Hematopoietic multipotent progenitor cell treated with erythropoietin and hydrocortisone succinate and interleukin-3 and kit ligand, for 4 days (in vitro differentiated cells): ENCODE data around the gene SH3BGRL.
A peak's percentile ranks its signal among the peaks of the same experiment; 100 is the strongest.

Experiments used
- DNase-seq: peaks from one replicate; pipeline ENCODE4 v3.0.0-alpha.2; 2015

The SH3BGRL gene

DNA sequence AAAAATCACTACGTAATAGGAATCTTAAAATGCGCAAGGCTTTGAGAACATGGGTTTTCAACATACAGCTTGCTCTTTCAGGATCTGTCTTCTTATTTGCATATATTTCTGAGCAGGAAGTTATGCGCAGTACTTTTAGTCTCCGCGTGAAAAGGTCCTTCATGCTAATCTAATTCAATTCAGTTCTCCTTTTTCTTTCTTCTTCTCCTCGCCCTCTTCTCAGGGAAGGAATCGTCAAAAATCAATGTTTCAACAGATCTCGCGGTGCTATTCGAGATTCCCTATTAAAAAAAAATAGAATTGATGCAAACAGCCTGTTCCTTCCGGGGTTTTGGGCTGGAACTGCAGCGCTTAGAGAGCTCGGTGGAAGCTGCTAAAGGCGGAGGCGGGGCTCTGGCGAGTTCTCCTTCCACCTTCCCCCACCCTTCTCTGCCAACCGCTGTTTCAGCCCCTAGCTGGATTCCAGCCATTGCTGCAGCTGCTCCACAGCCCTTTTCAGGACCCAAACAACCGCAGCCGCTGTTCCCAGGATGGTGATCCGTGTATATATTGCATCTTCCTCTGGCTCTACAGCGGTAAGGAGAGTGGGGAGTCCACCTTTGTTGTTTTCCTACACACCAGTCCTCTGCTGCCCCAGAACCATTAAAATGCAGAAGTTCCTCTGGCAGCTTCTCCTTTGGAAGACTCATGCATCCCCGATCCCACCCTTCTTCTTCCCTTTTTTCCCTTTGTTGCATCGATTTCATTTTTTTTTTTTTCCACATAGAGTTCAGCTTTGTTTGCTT is at the start of gene SH3BGRL, which contains the start of gene HMGN5:
Gene SH3BGRL (plus strand): TSS at position 432 of the 785 bp plus-strand sequence. CDS start 99 bp downstream, at position 531.
Gene HMGN5 (minus strand): TSS at position 243 of the 785 bp plus-strand sequence. CDS start 80,364 bp downstream, outside the sequence.
- peak; percentile 95 for DNase-seq

- no peak for DNase-seq
Observed at GRCh38 chrX:81168391-81168790, 33.5 kb upstream of the SH3BGRL start.

DNA sequence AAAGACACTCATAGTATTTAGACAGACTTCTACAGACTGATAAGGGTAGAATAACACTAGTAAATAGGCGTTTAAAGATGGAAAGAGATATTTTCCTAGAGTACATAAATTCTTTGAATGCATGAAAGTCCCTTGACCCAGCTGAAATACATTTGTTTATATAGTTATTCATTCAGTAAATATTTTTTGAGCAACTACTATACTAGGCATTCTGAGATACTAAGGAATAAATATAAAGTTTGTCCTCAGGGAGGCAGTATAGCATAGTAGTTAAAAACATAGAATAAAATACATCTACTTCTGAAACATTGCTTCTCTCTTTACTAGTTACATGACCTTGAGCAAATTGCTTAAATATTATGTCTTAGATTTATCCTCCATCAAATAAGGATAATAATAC is 27.6 kb upstream of the SH3BGRL start:
- peak; percentile 64 for DNase-seq

DNA sequence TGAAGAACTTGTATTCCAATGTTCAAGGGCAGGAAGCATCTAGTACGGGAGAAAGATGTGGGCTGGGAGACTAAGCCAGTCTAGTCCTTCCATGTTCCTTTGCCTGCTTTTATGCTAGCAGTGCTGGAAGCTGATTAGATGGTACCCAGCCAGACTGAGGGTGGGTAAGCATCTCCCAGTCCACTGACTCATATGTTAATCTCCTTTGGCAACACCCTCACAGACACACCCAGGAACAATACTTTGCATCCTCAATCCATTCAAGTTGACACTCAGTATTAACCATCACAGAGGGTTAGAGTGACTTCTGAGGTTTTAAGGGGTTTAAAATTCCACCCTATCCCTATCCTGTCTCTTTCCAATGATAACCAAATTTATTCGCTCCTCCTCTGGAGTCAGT is 6.6 kb upstream of the SH3BGRL start:
- DNase-seq, result no peak

DNA sequence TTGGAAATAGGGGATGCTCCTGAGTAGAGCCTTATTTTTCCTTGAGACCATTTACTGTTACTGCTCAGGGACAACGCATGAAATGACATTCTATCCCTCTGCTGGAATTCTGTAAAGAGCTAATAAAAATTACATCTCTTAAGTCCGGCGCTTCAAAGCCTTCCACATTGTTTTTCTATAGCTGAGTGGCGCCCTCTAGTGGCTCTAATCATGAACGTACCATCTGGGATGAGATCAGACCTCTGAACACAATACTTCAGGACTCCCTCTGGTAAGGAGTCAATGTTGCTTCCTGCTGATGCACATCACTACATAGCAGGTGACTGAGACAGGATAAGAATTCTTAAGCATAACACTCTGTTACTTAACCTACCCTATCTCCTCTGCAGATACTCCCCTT is 6.2 kb upstream of the SH3BGRL start:
- peak; percentile 78 for DNase-seq

GRCh38 chrX:81201071-81201470 is 831 bp upstream of the SH3BGRL start:
- DNase-seq, result peak; percentile 2

GRCh38 chrX:81202456-81202819 is 536 bp downstream of the SH3BGRL start:
- DNase-seq, result peak; percentile 28

- DNase-seq, result peak; percentile 79
Observed at GRCh38 chrX:81202943-81203342, 1.0 kb downstream of the SH3BGRL start.

- no peak for DNase-seq
Observed at GRCh38 chrX:81205551-81205950, 3.6 kb downstream of the SH3BGRL start.

- DNase-seq, result no peak
Observed at GRCh38 chrX:81206476-81206875, 4.6 kb downstream of the SH3BGRL start.

GRCh38 chrX:81208916-81209315 is 7.0 kb downstream of the SH3BGRL start:
- DNase-seq, result peak; percentile 67

GRCh38 chrX:81215685-81216084 is 13.8 kb downstream of the SH3BGRL start:
- DNase-seq, result no peak

- DNase-seq, result peak; percentile 85
Observed at GRCh38 chrX:81229229-81229628, 27.3 kb downstream of the SH3BGRL start.

DNA sequence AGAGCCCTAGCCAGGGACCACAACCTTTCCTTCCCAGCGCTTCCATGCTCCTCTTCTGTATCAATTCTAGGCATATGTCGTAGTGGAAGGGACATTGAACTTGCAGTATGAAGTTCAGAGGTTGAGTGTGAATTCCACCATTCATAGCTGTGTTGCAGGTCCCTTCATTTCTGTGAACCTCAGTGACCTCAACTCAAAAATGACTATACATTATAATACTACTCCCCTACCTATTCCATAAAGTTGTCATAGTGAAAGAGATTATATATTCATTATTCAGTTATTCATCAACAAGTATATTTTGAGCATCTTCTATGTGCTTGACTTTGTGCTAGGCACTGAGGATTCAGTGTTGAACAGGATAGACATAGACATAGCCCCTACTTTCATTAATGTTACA is 28.0 kb downstream of the SH3BGRL start:
- no peak for DNase-seq

GRCh38 chrX:81231476-81231875 is 29.6 kb downstream of the SH3BGRL start:
- DNase-seq, result peak; percentile 59

DNA sequence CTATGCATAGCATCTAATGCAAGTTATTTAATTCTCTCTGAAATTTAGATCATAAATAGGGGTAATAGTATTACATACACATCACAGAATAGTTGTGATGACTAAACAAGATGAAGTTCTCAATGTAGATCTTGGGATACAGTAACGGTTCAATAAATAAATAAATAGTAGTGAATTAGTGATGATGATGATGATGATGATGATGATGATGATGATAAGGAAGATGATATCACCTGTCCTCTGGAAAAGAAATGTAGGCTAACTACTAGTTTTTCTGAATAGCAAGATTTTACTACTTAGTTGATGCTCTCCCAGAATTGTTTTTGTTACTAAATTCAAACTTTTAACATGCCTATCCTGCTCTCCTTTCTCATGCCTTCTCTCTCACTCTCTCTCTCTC is 30.3 kb downstream of the SH3BGRL start:
- no peak for DNase-seq

- no peak for DNase-seq
Observed at GRCh38 chrX:81237516-81237915, 35.6 kb downstream of the SH3BGRL start.

DNA sequence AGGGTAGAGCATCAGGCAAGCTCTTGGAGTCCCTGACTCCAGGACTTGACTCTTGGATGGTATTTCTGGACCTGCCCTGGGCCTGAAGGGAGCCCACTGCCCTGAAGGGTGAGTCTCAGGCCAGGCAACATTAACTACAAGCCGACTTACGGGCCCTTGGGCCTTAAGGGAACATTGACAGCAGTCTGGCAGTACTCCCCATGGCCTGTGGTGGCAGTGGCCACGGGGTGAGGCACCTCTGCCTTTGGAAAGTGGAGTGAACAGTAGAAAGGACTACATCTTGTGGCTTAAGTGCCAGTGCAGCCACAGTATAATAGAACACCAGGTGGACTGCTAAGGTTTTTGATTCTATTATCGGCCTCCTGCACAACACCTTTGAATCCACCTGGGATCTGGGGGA is 36.3 kb downstream of the SH3BGRL start:
- DNase-seq, result no peak

GRCh38 chrX:81240701-81241331 is 38.9 kb downstream of the SH3BGRL start:
- DNase-seq, result no peak

GRCh38 chrX:81241753-81242152 is 39.9 kb downstream of the SH3BGRL start:
- DNase-seq, result no peak

GRCh38 chrX:81255876-81256275 is 54.0 kb downstream of the SH3BGRL start:
- DNase-seq, result no peak

GRCh38 chrX:81257817-81258216 is 55.9 kb downstream of the SH3BGRL start:
- no peak for DNase-seq

DNA sequence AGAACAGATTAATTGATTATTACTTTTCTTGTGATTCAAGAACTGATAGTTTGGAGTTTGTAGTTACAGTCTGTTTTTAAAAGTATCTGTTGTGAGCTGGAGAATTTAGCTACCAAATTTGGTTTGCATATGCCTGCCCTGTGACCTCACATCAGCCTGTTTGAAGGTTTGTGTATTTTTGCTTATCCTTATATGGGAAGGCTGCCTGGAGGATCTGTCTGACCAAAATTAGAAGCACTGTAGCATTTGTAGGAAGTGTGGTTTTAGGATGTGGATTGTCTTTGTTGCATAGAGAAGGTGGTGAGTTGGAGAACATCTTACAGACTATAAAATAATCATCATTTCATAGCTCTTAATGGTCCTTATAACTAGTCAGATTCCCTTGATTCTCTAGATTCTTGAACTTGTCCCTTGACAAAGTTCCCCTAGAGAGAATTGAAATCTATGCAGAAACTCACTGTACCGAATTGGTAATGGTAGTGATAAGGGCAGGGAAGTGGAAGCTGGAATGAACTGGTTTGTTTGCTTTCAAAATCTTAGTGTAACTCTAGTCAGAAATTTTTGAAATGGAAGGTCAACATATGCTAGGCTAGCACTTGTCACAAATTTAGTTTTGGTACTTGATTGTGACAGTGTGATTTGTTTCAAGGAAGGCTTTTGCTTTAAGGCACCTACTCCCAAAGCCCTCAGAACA is 57.3 kb downstream of the SH3BGRL start:
- DNase-seq, result no peak
